Stimulated activated CD4-positive, alpha-beta T cell treated with anti-CD3 and anti-CD28 coated beads, Interleukin-15, amount 100 ng/mL, for 1 hour (primary cell): Measurements from ENCODE around the gene FAM78A.
"Not testable (repeated sequence)": the region's sequence is repeated elsewhere in the genome, so short reads cannot be mapped to it uniquely, and the experiment has no call there.

Experiments
- DNase-seq, 2 donors: peaks; one replicate each; pipeline ENCODE4 v3.0.0-alpha.2; 2020; ENCODE audit warnings: low read depth in 1 of 2, low spot score in 1 of 2

FAM78A gene

DNA sequence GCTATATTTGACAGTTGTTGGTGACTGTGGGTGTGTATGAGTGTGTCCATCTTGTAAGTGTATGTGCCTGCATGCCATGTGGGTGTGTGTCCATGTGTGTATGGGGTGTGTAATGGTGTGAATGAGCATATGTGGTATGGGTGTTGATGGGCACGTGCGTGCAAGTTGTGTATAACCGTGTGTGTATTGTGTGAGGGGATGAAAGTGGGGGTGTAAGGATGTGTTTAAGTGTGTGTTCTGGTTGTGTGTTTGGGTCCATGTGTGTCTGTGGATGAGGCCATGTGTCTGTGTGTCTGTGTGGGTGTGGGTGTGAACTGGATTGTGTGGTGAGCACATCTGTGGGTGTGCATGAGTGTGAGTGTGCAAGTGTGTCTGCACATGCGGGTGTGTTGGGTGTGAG, 5.9 kb upstream of the FAM78A start:
- no peak for DNase-seq

DNA sequence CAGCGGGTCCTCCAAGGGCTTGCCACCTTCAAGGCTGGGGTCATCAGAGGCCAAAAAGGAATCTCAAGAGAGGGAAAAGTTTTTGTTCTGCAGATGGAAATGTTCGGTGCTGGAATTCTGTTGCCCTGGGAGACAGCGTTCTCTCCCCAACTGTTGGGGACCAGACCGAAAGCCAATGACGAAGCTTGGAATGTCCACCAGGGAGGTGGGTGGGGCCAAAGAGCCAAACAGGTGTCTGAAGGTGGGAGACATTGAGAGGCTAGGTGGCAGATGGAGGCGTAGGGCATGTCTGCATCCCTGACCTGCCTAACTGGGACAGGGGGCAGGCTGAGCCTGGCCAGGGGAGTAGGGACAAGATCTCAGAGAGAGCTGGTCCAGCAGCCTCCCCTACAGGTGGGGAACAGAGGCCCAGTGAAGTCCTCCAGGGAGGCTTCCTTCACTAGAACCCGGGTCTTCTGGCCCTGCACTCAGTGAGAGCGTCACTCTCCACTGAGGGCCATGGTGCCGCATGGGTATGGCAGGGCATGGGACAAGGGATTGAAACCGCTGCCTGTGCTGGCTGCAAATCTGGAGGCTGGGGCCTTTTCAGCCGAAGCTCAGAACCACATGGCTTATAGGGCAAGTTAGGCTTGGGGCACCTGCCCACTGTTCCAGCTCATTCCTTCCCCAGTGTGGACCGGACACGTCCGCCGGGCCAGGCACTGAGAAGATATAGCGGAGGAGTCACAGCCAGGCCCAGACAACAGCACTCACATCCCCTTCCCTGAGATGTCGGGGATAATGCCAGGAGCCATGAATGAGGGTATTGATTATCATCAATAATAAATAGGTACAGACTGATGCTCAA, 5.0 kb upstream of the FAM78A start:
- no peak for DNase-seq

DNA sequence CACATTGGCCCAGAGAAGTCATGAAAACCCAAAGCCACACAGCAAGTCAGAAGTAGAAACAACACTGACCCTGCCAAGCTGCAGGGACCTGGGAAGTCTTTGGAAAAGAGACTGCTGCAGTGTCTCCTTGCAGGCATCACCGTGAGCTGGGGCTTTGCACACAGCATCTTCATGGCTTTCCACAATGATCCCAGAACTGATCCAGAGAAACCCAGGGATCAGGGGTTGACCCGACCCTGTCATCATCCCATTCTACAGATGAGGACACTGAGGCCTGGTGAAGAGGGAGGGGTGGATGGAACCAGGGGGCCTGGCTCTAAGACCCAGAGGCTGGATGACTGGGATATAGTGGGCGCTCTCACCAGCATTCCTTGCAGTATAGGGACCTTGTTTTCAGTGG, 4.3 kb upstream of the FAM78A start:
- DNase-seq: no peak

DNA sequence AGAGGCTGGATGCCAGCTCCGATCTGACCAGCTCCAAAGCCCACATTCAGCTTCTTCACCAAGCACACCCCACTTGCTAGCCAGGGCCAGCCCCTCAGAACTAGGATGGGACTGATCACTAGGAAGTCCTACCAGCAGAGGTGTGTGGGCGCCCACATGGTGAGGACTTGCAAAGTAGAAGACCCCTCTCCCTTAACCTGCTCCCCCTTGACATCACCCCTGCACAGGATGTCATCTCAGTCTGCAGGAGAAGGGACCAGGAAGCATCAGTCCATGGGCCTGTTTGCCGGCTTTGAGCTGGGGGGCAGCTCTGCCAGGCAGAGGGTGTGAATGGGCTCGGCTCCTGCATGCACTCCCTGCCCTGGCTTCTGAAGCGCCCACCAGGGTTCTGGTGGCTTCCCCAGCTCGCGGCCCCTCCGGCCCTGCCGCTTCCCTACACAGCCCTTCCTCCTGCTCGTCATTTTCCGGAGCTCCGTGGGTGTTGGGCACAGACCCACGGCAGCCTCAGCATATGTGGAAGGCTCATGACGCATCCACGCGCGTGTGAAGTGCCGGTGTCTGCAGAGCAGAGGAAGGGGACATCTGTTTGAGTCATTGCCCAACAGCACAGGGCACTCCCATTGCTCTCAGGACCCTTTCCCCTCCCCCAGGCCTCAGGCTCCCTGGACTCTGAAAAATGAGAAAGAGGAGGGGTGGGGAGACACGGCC, 3.7 kb upstream of the FAM78A start:
- DNase-seq: no peak

DNA sequence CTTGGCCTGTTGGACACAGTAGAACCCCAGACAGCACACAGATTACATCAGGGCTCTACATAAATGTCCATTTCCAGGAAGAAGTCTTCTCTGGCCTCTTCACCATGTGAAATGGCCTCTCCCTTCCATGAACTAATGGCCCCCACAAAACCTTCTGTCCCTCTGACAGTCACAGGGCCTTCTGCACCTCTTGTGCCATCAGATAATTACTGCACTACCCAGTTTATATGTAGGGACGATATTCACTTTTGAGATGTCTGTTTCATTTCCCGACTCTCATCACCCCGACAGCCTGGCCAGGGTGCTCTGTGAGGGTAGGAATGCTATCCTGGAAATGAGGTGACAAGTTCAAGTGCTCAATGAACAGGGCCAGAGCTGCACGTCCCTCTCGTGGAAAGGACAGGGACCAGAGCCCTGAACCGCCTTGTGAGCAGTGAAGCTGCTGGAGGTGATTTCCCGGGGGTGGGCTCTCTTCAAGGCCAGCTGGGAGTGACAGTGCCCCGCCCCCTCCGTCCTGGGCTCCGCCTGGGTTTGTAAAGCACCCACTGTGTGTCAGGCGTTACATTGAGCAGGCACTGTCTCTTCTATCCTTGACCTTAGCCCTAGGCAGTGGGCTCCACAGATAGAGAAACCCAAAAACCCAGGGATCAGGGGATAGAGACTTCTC, 3.0 kb upstream of the FAM78A start:
- no peak for DNase-seq

DNA sequence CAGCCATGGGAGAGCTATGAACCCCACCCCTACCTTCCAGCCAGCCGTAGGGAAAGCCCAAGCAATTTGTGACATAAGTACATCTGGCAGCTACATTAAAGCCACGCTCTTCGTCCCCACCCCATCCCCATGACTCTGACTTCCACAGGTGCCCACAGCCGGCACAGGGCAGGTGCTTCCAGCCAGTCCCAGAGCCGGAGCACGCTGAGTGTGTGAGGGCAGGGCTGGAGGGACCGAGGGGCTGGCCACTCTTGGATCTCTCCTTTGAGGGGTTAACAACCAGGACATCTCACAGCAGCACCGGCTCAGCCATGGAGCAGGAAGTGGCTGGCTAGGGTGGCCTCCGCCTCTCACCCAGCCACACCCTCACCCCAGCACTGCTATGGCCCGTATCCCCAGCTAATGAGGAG, 2.4 kb upstream of the FAM78A start:
- no peak for DNase-seq

DNA sequence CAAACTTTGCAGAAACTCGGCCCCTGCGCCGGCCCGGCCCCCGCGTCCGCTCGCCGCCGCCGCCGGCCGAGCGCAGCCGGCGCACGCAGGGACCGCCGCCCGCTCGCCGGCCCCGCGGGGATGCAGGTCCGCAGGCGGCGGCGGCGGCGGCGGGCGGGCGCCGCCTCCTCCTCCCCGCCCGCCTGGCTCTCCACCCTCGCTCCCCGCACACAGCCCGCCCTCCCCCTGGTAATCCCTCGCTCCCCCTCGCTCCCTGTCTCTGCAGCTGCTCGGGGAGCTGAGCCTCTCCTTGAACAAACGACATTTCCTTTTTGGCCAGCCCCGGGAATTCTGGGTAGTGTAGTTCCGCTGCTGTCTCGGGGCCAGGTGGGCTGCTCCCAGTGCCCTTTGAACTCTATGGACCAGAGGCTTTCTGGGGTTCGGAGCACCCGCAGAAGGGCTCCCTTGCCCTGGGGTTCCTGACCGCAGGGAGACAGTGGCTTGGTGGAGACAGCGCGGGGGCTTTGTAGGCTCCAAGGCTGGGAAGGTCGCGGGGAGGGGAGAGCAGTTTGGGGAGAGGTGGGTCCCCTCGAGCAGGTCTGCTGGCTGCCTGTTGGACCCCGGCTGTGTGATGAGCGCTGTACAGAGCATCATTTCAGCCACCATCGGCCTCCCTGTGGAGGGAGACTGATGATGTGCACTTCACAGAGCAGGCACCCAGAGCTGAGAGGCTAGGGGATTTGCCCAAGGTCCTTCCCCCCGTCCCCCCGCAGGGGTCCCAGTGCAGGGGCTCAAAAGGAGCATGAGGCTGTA, 1.8 kb upstream of the FAM78A start:
- peak in 1 of 2 donors; percentile 35 for DNase-seq

DNA sequence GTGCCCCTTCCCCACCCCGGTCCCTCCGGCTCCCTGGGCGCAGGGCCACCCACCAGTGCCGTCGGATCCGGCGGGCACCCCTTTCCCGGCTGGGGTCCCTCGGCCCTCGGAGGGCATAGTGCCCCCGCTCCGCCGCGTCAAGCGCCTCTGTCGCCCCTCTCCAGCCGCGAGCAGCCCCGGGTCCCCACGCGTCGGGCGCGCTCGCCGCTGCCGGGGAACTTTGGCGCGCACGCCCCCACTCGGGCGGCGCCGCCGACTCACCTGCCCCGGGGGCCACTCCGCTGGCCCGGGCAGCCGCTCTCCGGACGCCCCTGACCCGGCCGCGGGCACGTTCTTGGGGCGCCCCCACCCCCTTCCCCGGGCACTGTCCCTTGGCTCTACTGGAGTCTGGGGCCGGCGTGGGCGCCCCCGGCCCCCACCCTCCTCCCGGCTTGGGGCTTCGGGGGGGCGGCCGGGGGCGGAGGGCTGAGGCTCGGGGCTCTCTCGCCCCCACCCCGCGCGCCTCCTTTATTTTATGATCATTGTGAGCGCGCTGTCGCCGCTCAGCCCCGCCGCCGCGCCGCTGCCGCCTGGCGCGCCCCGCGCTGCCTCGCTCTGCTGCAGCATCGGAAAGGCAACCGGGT, 1.1 kb upstream of the FAM78A start:
- no peak for DNase-seq

DNA sequence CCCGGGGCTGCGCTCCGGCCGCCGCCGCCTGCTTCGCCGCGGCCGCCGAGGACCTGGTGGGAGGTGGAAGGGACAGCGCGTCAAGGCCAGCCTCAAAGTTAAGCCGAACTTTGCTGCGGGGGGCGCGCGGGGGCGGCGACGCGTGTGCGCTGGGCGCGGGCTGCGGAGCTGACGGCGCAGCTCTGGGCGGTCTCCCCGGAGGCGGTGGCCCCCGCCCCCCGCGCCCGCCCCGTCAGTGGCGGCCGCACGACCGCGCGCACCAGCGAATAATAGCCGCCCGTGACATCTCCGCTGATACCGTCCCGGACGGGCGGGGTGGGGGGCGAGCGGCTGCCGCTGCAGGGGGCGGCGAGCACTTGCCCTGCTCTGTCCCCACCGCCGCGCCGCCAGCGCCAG, 579 bp upstream of the FAM78A start:
- DNase-seq: no peak

DNA sequence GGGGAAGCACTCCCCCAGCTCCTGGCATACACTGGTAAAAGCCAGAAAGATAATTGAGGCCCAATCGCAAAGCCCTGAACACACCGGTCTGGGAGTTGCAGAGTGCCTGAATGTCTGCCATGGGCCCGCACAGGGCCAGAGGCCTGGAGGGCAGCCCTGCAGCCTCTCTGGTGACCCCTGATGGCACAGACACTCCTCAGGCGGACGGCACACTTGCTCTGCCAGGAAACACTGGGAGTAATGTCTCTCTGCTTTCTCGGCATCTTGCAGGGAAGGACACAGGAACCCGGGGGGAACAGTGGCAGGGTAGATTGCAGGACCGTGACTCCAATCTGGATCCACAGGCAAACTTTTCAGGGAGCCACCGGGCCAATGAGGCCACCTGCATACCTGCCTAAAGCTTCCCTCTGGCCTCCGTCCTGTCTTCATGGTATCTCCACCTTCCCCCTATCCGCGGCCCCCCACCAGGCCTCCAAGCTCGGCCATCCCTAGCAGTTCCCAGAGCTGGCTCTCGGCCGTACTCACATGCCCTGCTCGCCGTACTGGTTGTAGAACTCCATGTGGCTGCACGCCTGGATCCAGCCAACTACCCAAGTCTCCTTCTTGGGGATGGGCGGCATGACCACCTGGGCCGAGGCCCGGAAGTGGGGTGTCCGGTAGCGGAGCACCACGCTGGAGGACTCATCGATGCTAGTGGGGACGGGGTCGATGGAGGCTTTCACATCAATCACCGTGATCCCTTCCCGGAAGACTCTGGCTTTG, 797 bp downstream of the FAM78A start:
- DNase-seq: no peak

DNA sequence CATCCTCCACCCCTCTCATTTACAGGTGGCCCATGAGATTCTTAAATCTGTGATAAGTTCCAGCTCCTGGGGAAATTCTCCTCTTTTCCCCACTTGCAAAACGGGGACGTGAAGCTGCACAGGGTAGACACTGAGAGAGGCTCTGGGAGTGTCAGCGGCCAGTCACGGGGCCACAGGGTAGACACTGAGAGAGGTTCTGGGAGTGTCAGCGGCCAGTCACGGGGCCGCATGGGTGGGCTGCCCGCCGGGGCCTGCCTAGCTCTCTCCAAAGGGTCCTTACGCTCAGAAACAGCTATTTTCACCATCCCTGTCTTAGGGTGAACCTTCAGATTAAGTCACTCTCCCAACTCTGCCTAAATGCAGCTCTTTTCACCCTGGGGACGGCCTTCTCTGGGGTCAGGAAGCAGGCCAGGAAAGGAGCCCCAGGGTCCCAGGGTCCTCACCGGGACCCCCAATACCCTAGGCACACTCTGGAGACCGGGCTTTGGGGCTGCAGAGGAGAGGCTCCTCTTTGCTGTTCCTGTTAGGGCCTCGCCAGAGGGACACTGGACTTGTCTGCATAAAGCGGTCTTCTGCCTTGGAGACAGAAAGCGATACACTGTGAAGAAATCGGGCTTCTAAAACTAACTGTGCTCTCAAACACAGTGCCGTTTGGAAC, 1.5 kb downstream of the FAM78A start:
- DNase-seq: no peak

DNA sequence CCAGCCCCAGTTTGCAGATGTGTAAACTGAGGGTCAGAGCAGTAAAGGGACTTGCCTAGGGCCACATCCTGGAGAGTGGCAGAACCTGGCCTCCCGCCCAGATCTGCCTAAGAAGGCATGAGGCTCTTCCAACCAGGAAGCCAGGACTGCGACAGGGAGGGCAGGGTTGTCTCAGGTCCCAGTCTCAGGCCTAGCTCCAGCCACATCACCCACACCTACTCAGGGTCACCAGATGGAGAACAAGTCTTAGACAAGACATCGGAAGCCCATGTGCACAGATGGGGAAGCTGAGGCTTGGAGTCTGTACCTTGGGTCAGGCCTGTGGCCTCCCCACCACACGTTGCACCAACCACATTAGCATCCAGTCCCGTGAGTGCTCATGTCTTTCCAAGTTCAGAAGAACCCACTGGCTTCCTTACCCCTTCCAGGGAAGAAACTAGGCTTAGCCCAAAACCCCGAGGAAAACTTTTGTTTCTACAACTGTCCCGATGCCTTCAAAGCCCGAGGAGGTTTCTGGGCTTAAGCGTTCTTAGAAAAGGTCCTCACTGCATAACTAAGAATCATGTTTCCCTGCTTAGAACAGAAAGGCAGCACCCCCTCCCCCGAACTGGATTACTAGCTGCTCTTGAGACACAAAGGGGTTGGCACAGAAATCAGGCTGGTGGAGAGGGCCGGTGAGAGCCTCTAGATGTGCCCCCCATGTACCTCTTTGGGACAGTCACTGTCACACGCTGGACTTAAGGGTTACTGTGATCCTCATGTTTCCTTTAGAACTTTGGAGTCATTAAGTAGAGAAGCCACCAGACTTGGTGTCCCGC, 2.2 kb downstream of the FAM78A start:
- no peak for DNase-seq

DNA sequence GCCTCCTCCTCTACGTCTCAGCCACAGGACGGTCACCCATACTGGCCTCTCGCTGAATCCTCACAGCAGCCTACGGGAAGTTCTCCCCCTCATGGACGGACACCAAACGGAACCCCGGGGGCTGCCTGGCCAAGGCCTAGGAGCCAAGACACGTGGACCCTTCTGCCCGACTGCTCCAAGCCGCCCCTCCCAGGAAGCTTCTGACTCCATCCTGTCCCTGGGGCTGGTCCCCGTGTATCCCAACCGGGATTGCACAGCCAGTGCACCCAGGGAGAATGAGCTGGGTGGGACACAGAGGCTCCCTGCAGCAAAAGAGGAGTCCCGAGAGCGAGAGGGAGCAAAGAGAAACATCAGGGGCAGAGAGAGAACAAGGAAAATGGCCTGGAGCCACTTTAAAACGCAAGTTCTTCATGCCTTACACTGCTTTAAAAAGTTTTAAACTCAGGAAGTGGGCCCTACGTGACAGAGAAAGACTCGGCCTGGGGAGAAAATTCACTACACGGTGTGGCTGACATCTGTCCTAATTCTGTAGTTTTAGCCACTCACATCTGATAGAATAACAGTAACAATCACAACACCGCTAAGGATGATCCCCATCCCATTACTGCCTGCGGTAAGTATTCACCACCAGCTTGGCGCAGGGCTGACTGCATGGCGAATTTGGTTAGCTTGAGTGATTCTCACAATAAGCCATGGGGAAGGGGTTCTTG, 3.0 kb downstream of the FAM78A start:
- no peak for DNase-seq

DNA sequence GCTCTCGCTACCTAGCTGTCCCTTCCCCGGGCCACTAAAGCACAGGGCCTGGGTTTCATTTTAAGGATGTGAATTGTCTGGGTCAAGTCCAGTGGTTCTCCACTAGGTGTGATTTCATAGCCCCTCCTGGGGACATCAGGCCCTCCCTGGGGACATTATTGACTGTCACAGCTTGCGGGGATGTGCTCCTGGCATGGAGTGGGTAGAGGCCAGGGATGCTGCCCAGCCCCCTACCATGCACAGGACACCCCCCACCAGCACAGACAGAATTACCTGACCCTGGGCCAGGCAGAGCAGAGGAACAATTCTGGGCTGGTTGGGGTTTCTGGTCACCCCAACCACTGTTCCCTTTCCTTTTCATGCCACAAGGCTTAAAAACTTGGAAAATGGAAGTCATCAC, 4.1 kb downstream of the FAM78A start:
- no peak for DNase-seq

DNA sequence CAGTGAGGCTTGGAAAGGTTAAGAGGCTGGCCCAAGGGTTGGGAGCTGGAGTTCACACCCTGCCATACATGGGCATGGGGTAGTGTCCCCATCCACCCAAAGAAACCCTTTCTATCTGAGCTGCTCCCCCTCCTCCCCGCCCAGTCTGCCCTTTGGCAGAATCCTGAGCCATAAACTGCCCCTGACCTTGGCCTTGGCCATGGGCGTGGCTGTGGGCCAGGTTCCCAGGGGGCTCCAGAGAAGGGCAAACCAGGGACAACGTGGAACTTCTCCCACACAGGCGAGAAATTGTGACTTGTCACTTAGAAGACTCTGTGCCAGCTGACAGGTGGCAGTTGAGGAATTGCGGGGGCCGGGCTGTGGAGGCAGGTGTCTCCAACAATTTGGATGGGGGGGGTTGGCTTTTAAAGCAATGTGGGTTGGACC, 4.8 kb downstream of the FAM78A start:
- DNase-seq: no peak

DNA sequence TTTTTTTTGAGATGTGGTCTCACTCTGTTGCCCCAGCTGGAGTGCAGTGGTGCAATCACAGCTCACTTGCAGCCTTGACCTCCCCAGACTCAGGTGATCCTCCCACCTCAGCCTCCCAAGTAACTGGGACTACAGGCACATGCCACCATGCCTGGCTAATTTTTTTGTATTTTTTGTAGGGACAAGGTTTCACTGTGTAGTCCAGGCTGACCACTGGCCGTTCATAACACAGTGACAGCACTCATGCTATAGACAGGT, 5.4 kb downstream of the FAM78A start:
- not testable (repeated sequence) for DNase-seq

DNA sequence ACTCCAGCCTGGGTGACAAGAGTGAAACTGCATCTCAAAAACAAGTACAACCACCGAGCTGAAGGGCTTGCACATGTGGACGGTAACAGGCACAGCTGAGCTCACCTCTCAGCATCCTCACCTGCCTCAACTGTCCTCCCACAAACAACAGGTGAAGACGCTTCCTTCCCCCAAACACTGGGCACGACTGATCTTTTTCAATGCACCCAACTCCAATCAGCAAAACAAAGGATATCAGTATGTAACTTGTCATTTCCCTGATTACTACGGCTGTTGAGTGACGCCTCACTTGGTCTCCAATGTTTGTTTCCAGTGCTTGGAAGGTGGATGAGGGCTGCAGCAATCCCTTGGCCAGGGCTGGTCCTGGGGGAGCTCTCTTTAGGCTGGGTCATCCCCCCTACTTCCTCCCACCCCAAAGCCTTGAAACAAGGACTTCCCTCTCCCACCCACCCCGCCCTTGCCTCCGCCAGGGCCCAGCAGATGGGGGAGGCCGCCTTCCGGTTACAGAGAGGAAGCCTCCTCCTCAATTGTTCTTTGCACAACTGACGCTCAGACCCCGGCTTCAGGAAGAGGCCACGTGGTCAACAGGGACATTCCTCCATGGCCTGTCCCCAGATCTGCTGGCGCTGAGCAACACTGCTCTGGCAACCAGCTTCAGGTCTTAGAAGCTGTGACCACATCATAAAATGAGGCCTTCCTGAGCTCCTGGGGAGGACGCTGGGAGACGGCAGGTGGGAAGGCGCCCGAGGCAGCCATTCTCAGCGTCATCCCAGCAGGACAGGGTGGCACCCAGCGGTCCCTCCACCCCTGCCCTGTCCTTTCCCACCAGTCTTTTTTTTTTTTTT, 5.9 kb downstream of the FAM78A start:
- DNase-seq: no peak
